ENCODE results near the gene OR51B2. TPM values are rescaled to one million over a fixed set of nuclear protein-coding genes. Genes with fewer than 3 reads are reported as not detected.
"Not testable (repeated sequence)": the region's sequence is repeated elsewhere in the genome, so short reads cannot be mapped to it uniquely, and the experiment has no call there.

Gene OR51B2
- total RNA-seq, 1 donor from 2014 or later = not detected

GRCh38 chr11:5348551-5349194 lies 24.6 kb upstream of the OR51B2 start:
- H3K36me3 ChIP-seq (ENCODE audit: control insufficient read depth, insufficient read depth, low read length) = no peaks in the 10 kb centered on the region
- no peaks in the 10 kb centered on the region for H3K27me3 ChIP-seq (ENCODE audit: control insufficient read depth, insufficient read depth, low read length)
- TF ChIP-seq CTCF (IDR thresholded peaks at IDR 0.05; ENCODE audit: insufficient read depth, low read length, poor library complexity, severe bottlenecking) = no peak
- no peak for DNase-seq (ENCODE audit: low read depth)
- H3K4me3 ChIP-seq (ENCODE audit: low read depth, low read length) = no peak overlapping the region

- TF ChIP-seq CTCF (IDR thresholded peaks at IDR 0.05; ENCODE audit: insufficient read depth, low read length, poor library complexity, severe bottlenecking) = no peak
- Histone ChIP-seq H3K4me3 (ENCODE audit: low read depth, low read length) (no peak overlapping the region), H3K27me3 (ENCODE audit: control insufficient read depth, insufficient read depth, low read length) (no peaks in the 10 kb centered on the region), H3K36me3 (ENCODE audit: control insufficient read depth, insufficient read depth, low read length) (no peaks in the 10 kb centered on the region)
- DNase-seq (ENCODE audit: low read depth) = no peak
Observed at GRCh38 chr11:5345831-5346230, 21.7 kb upstream of the OR51B2 start.

- H3K36me3 ChIP-seq (ENCODE audit: control insufficient read depth, insufficient read depth, low read length) = no peaks in the 10 kb centered on the region
- TF ChIP-seq CTCF (IDR thresholded peaks at IDR 0.05; ENCODE audit: insufficient read depth, low read length, poor library complexity, severe bottlenecking) = no peak
- no peak within 1 kb of the TSS for H3K4me3 ChIP-seq (ENCODE audit: low read depth, low read length)
- H3K27me3 ChIP-seq (ENCODE audit: control insufficient read depth, insufficient read depth, low read length) = no peaks in the 10 kb centered on the region
- no peak for DNase-seq (ENCODE audit: low read depth)
Observed at GRCh38 chr11:5343474-5344335, 19.6 kb upstream of the OR51B2 start, which contains the start of gene OR51B5. Gene OR51B5, minus strand, starts transcription at chr11:5343524. Its CDS starts 0 bp downstream, at chr11:5343524.

GRCh38 chr11:5339771-5340322 lies 15.8 kb upstream of the OR51B2 start:
- Histone ChIP-seq H3K27me3 (ENCODE audit: control insufficient read depth, insufficient read depth, low read length) (no peaks in the 10 kb centered on the region), H3K36me3 (ENCODE audit: control insufficient read depth, insufficient read depth, low read length) (no peaks in the 10 kb centered on the region), H3K4me3 (ENCODE audit: low read depth, low read length) (no peak overlapping the region)
- DNase-seq (ENCODE audit: low read depth) = no peak
- no peak for TF ChIP-seq CTCF (IDR thresholded peaks at IDR 0.05; ENCODE audit: insufficient read depth, low read length, poor library complexity, severe bottlenecking)

GRCh38 chr11:5337253-5337652 lies 13.2 kb upstream of the OR51B2 start:
- not testable (repeated sequence) for H3K27me3 ChIP-seq (ENCODE audit: control insufficient read depth, insufficient read depth, low read length); H3K4me3 ChIP-seq (ENCODE audit: low read depth, low read length); DNase-seq (ENCODE audit: low read depth); H3K36me3 ChIP-seq (ENCODE audit: control insufficient read depth, insufficient read depth, low read length)

GRCh38 chr11:5336331-5336730 lies 12.2 kb upstream of the OR51B2 start:
- no peaks in the 10 kb centered on the region for H3K27me3 ChIP-seq (ENCODE audit: control insufficient read depth, insufficient read depth, low read length)
- no peak for TF ChIP-seq CTCF (IDR thresholded peaks at IDR 0.05; ENCODE audit: insufficient read depth, low read length, poor library complexity, severe bottlenecking)
- H3K36me3 ChIP-seq (ENCODE audit: control insufficient read depth, insufficient read depth, low read length) = no peaks in the 10 kb centered on the region
- H3K4me3 ChIP-seq (ENCODE audit: low read depth, low read length) = no peak overlapping the region
- DNase-seq (ENCODE audit: low read depth) = no peak

Measured in kidney epithelial cell (primary cell).